ENCODE results near the gene SLC25A38.

The SLC25A38 gene

DNA sequence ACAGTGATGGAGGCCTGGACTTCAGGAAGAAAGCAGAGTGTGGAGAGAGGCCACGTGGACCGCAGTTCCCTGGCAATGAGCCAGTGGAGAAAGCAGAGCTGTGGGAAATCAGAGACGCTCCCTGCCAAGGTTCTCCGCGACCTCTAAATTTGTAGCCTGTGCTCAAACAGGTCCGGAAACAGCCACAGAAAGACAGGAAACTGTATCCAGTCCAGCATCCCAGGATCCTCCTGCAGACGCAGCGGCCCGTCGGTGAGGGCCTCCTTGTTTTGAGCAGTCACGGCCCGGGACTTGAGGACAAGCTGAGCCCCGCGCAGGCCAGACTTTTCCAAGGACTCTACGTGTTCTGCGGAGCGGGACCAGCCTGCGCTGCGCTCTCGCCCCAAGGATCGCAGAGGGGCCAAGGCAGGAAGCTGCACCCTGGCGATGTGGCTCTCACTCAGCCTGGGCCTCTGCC, 45.6 kb downstream of the SLC25A38 start:
- Histone ChIP-seq H3K4me3 (no peak overlapping the region), H3K27ac (no peak overlapping the region), H3K36me3 (no peaks in the 10 kb centered on the region), H4K20me1 (no peaks in the 10 kb centered on the region), H3K4me1 (no peaks in the 10 kb centered on the region), H3K27me3 (no peaks in the 10 kb centered on the region), H3K9ac (no peak overlapping the region), H3K9me3 (no peaks in the 10 kb centered on the region), H3K4me2 (no peak overlapping the region)
- no peak for TF ChIP-seq Cebpa-rat (IDR thresholded peaks at IDR 0.05)

DNA sequence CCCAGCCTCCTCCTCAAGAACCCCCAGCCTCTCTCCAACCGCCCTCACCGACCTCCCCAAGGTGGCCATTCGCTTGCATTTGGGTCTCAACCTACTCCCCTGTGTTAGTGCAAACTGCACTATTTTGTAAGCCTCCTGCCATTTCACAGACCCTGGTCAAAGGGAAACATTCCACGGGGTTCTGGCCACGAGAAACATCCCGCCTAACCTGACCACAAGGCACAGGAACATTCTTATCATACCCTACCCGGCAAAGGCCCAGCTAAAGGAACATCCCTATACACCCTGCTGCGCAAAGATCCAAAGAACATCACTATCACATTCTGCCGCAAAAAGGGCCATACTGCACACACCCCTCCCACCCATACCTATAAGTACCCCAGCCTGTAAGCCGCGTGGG, 46.3 kb downstream of the SLC25A38 start:
- H3K27ac ChIP-seq, result no peak overlapping the region
- H3K36me3 ChIP-seq, result no peaks in the 10 kb centered on the region
- no peaks in the 10 kb centered on the region for H3K9me3 ChIP-seq
- H3K4me1 ChIP-seq, result no peaks in the 10 kb centered on the region
- no peaks in the 10 kb centered on the region for H4K20me1 ChIP-seq
- H3K4me2 ChIP-seq, result no peak overlapping the region
- no peak for TF ChIP-seq Cebpa-rat (IDR thresholded peaks at IDR 0.05)
- no peak overlapping the region for H3K9ac ChIP-seq
- no peaks in the 10 kb centered on the region for H3K27me3 ChIP-seq
- no peak overlapping the region for H3K4me3 ChIP-seq

DNA sequence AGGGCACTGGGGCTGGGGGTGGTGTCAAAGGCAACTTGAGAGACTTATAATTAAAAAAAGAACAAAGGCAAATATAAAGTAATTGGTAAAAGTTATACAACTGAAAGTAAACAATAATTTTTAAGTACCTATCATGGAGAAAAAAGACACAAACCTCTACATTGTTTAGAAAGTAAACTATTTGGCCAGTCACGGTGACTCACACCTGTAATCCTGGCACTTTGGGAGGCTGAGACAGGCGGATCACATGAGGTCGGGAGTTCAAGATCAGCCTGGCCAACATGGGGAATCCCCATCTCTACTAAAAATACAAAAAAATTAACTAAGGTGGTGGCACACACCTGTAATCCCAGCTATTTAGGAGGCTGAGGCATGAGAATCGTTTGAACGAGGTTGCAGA, 49.2 kb downstream of the SLC25A38 start:
- no peaks in the 10 kb centered on the region for H3K4me1 ChIP-seq
- H4K20me1 ChIP-seq, result no peaks in the 10 kb centered on the region
- no peaks in the 10 kb centered on the region for H3K27me3 ChIP-seq
- no peak overlapping the region for H3K9ac ChIP-seq
- H3K27ac ChIP-seq, result no peak overlapping the region
- H3K36me3 ChIP-seq, result no peaks in the 10 kb centered on the region
- no peaks in the 10 kb centered on the region for H3K9me3 ChIP-seq
- no peak overlapping the region for H3K4me2 ChIP-seq
- TF ChIP-seq Cebpa-rat (IDR thresholded peaks at IDR 0.05), result no peak
- H3K4me3 ChIP-seq, result no peak overlapping the region

DNA sequence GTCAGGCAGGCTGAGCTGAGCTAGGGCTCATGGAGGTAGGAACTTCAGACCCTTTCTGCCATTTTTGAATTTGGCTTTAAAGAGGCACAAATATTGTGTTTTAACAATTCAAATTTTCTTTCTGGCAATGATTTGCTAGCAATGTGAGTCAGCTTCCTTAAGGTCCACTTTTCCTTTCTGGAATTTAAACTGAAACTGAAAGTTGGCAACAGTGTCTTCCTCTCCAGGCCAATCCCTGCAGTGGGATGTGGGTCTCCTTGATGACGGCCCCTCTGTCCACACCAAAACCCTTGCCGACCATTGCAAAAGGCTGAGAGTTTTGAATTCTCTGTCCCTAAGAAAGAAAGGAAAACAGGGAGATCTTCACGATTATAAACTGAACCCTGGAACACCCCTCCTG, 50.5 kb downstream of the SLC25A38 start:
- Histone ChIP-seq H3K9me3 (no peaks in the 10 kb centered on the region), H3K4me1 (no peaks in the 10 kb centered on the region), H4K20me1 (no peaks in the 10 kb centered on the region), H3K27ac (no peak overlapping the region), H3K36me3 (no peaks in the 10 kb centered on the region), H3K9ac (no peak overlapping the region), H3K27me3 (no peaks in the 10 kb centered on the region), H3K4me3 (no peak overlapping the region), H3K4me2 (no peak overlapping the region)
- TF ChIP-seq Cebpa-rat (IDR thresholded peaks at IDR 0.05), result no peak

DNA sequence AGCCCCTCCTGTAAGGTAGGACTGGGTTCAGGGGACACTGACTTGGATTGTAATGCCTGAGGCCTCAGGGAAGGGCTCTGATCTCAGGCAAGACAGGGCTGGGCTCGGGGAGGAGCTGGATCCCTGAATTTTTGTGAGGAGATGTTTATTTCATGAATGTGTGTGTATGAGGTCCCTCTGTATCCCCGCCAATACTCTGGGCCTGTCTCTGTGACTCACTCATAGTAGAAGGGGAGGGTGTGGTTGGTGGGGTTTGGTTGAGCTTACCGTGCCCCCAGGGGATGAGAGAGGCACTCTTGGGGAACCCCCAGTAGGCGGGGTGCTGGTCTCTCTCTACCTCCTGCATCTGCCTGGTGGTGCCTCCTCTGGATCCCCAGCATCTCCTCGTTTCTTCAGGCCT, 51.4 kb downstream of the SLC25A38 start:
- TF ChIP-seq Cebpa-rat (IDR thresholded peaks at IDR 0.05), result no peak
- H3K27ac ChIP-seq, result no peak overlapping the region
- no peaks in the 10 kb centered on the region for H3K9me3 ChIP-seq
- no peak overlapping the region for H3K9ac ChIP-seq
- no peaks in the 10 kb centered on the region for H3K27me3 ChIP-seq
- H3K36me3 ChIP-seq, result no peaks in the 10 kb centered on the region
- no peak overlapping the region for H3K4me3 ChIP-seq
- no peaks in the 10 kb centered on the region for H3K4me1 ChIP-seq
- no peaks in the 10 kb centered on the region for H4K20me1 ChIP-seq
- no peak overlapping the region for H3K4me2 ChIP-seq

DNA sequence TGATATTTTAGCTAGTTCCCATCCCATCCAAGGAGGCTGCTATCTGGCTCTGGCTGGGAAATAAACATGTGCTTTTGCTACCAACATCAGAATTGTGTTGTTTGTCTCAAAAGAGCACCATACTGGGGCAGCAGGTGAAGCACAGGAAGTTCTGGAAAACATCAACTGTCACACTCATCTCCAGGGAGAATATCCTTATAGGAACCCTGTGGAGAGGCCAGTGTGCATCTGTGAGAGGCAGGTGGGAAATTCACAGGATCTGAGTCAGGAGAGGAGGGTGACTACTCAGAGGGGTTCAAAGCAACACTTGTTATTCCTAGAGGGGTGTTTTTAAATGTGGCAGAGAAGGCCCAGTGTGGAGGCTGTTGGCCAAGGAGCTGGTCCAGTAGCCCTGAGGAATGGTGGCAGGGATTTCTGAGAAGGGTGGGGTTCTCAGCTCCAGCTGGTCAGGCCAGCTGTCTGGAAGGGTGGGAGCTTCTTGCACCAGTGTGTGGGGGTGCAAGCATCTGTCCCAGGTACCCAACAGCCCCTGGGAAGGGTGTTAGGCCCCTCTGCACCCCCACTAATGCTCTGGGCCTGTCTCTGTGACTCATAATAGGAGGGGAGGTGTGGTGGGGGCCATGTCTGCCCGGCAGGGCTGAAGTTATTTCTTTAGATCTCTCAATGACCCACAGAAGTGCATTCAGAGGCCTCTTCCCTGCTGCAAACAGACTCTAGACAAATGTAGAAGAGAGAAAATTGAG, 52.0 kb downstream of the SLC25A38 start:
- Histone ChIP-seq H3K9me3 (no peaks in the 10 kb centered on the region), H3K27ac (no peak overlapping the region), H3K4me2 (no peak overlapping the region), H3K36me3 (no peaks in the 10 kb centered on the region), H3K9ac (no peak overlapping the region), H4K20me1 (no peaks in the 10 kb centered on the region), H3K27me3 (no peaks in the 10 kb centered on the region), H3K4me1 (no peaks in the 10 kb centered on the region), H3K4me3 (no peak overlapping the region)
- TF ChIP-seq Cebpa-rat (IDR thresholded peaks at IDR 0.05), result no peak

DNA sequence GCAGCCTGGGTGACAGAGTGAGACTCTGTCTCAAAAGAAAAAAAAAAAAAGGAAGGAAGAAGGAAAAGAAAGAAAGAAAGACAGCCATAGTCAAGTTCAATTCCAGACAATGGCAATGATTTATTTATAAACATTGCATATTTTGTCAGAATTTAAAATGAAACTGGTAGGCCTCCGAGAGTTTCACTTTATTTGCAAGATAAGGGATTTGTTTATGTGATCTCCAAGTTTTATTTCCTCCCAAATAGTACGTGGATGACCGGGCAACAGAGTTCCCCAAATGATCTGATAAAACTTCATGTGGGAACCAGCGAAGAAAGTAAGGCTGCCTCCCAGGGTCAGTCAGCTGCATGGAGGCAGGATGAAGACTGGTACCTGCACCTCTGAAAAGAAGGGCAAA, 55.7 kb downstream of the SLC25A38 start:
- Histone ChIP-seq H3K4me3 (no peak overlapping the region), H3K9me3 (no peaks in the 10 kb centered on the region), H3K9ac (no peak overlapping the region), H3K4me2 (no peak overlapping the region), H3K4me1 (no peaks in the 10 kb centered on the region), H3K27ac (no peak overlapping the region), H3K27me3 (no peaks in the 10 kb centered on the region), H3K36me3 (no peaks in the 10 kb centered on the region), H4K20me1 (no peaks in the 10 kb centered on the region)
- TF ChIP-seq Cebpa-rat (IDR thresholded peaks at IDR 0.05), result no peak

DNA sequence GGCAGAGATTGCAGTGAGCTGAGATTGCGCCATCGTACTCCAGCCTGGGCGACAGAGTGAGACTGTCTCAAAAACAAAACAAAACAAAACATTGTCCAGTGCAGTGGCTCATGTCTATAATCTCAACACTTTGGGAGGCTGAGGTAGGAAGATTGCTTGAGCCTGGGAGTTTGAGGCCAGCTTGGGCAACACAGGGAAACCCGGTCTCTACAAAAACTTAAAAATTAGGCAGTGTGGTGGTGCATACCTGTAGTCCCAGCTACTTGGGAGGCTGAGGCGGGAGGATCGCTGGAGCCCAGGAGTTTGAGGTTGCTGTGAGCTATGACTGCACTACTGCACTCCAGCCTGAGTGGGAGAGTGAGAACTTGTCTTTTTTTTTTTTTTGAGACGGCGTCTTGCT, 57.1 kb downstream of the SLC25A38 start:
- H3K4me2 ChIP-seq, result no peak overlapping the region
- no peaks in the 10 kb centered on the region for H3K4me1 ChIP-seq
- no peak for TF ChIP-seq Cebpa-rat (IDR thresholded peaks at IDR 0.05)
- no peaks in the 10 kb centered on the region for H3K27me3 ChIP-seq
- H3K36me3 ChIP-seq, result no peaks in the 10 kb centered on the region
- no peak overlapping the region for H3K9ac ChIP-seq
- H4K20me1 ChIP-seq, result no peaks in the 10 kb centered on the region
- no peaks in the 10 kb centered on the region for H3K9me3 ChIP-seq
- H3K4me3 ChIP-seq, result no peak overlapping the region
- H3K27ac ChIP-seq, result no peak overlapping the region

DNA sequence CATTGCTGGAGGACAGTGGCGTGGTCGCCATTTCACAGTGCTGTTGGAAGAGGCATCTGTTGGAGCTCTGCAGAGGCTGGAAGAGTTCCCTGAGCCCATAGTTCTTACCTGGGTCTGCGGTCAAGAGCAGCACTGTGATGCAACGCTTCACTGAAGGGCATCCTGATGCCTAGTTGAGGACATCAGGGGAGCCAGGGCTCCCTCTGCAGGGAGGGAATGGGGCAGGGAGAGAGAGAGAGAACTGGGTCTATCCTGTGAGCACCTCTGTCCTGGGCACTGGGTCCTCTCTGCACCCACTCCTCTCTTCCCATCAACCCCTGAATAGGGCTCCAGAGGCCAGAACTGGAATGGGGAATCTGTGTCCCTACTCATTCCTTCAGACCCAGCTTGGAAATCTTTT, 60.4 kb downstream of the SLC25A38 start:
- Histone ChIP-seq H3K4me3 (no peak overlapping the region), H3K27ac (no peak overlapping the region), H3K27me3 (no peaks in the 10 kb centered on the region), H3K4me2 (no peak overlapping the region), H3K9me3 (no peaks in the 10 kb centered on the region), H3K36me3 (no peaks in the 10 kb centered on the region), H4K20me1 (no peaks in the 10 kb centered on the region), H3K4me1 (no peaks in the 10 kb centered on the region), H3K9ac (no peak overlapping the region)
- TF ChIP-seq Cebpa-rat (IDR thresholded peaks at IDR 0.05), result no peak

DNA sequence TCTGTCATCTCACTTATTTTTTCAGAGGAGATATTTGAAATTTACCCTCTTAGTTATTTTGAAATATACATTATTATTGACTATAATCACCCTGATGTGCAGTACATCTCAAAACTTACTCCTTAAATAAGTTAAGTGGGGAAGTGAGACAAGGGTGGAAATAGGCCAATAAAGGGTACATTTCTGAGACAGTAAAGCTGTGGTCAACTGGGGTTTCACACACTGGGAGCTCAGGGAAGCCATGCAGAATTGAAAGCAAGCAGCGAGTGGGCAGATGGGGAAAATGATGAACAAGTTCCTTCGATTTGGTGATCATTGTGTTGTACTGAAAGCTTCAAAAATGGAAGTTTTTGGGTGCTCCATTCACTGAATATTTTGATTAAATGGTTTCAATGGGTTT, 62.8 kb downstream of the SLC25A38 start:
- Histone ChIP-seq H4K20me1 (no peaks in the 10 kb centered on the region), H3K4me1 (no peaks in the 10 kb centered on the region), H3K9me3 (no peaks in the 10 kb centered on the region), H3K4me3 (no peak overlapping the region), H3K4me2 (no peak overlapping the region), H3K27me3 (no peaks in the 10 kb centered on the region), H3K27ac (no peak overlapping the region), H3K36me3 (no peaks in the 10 kb centered on the region), H3K9ac (no peak overlapping the region)
- no peak for TF ChIP-seq Cebpa-rat (IDR thresholded peaks at IDR 0.05)

DNA sequence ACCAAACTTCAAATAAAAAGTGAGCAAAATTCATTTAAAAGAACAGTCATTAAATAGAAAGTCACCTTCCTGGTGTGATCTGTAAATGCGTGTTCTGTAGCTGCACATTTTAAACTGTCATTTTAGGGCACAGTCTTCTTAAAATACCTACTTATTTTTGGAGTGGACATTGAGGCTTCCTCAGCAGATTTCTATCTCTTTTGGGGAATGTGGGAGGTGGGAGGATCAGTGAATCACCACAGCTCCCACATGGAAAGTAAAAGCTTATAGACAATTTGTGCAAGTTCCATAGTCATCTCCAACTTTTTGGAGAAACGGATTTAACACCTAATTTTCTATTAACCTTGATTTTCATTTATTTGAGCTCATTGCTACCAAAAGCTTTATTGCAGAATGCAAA, 63.3 kb downstream of the SLC25A38 start:
- Histone ChIP-seq H3K4me2 (no peak overlapping the region), H3K9me3 (no peaks in the 10 kb centered on the region), H3K9ac (no peak overlapping the region), H3K27me3 (no peaks in the 10 kb centered on the region), H3K27ac (no peak overlapping the region), H3K4me1 (no peaks in the 10 kb centered on the region), H4K20me1 (no peaks in the 10 kb centered on the region), H3K4me3 (no peak overlapping the region), H3K36me3 (no peaks in the 10 kb centered on the region)
- no peak for TF ChIP-seq Cebpa-rat (IDR thresholded peaks at IDR 0.05)

All from BLaER1 (cell line).